ENCODE data around the gene BANP.

BANP gene

DNA sequence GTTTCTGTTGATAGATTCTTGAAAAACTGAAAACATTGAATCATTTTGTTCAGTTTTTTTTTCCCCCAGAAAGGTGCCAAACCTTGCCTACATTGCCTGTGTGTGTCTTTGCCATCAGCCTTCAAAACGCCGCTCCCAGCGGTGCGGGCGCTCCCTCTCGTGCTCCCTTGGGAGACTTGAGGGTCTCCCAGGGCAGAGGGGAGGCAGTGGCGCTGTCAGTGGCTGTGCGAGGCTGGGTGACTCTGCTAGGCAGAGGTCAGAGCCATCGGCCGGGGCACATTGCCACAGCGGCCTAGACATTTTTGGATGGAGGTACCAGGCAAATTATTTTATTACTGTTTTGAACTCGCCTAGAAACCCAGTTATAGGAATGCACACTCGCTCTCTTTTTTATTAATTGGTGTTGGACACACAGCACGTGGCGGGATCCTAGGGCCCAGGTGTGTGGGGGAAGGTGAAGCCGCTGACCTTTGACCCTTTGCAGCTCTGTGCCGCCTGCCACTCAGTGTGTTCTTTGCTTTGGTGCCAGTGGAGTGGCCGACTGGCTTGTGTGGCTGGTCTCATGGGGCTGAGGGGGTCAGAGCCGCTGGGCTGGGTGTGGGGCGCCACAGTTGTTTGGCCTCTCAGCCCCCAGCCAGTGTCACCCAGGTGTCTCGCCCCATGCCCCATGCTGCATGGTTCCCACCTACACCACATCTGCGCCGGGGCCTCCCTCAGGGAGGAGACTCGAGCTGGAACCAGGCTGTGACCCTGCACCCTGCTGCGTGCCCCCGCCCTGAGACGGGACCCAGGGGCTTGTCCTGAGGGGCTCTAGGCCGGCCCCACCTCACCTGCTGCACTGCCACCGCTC is 115.7 kb downstream of the BANP start:
- H3K27me3 ChIP-seq (ENCODE audit: insufficient read depth, low read length, poor library complexity): no peaks in the 10 kb centered on the region
- no peak overlapping the region for H3K4me2 ChIP-seq (ENCODE audit: low read length)
- H2BK120ac ChIP-seq (ENCODE audit: low read depth, low read length): no peak overlapping the region
- H3K9ac ChIP-seq (ENCODE audit: low read length): no peak overlapping the region
- no peak overlapping the region for H3K4me3 ChIP-seq (ENCODE audit: low read length)
- H3K18ac ChIP-seq (ENCODE audit: low read length): no peak overlapping the region
- no peak overlapping the region for H2AK5ac ChIP-seq (ENCODE audit: low read length)
- no CpG with 5 or more reads among the region's 29 CpGs for WGBS (ENCODE audit: extremely low coverage, insufficient coverage, low lambda C conversion rate)
- no peak overlapping the region for H4K5ac ChIP-seq (ENCODE audit: low read length)
- no peaks in the 10 kb centered on the region for H3K4me1 ChIP-seq (ENCODE audit: control insufficient read depth, low read depth, low read length)
- peaks cover 1% of the 10 kb centered on the region for H3K79me1 ChIP-seq (ENCODE audit: low read length)
- no peak overlapping the region for H3K4ac ChIP-seq (ENCODE audit: low read depth, low read length)
- H3K36me3 ChIP-seq (ENCODE audit: control insufficient read depth, insufficient read depth, low read length): peaks cover 2% of the 10 kb centered on the region
- H3K56ac ChIP-seq (ENCODE audit: low read length): no peak overlapping the region
- no peak overlapping the region for H3K23ac ChIP-seq (ENCODE audit: low read length)
- no peak overlapping the region for H2BK5ac ChIP-seq (ENCODE audit: low read length)
- no peak overlapping the region for H2BK15ac ChIP-seq (replicated peaks; ENCODE audit: low read depth)
- no peak overlapping the region for H4K8ac ChIP-seq (ENCODE audit: low read depth, low read length)
- DNase-seq: no peak
- no peak overlapping the region for H3K27ac ChIP-seq (ENCODE audit: low read depth, low read length)
- no peaks in the 10 kb centered on the region for H3K79me2 ChIP-seq (ENCODE audit: control insufficient read depth, insufficient read depth, low read length)

DNA sequence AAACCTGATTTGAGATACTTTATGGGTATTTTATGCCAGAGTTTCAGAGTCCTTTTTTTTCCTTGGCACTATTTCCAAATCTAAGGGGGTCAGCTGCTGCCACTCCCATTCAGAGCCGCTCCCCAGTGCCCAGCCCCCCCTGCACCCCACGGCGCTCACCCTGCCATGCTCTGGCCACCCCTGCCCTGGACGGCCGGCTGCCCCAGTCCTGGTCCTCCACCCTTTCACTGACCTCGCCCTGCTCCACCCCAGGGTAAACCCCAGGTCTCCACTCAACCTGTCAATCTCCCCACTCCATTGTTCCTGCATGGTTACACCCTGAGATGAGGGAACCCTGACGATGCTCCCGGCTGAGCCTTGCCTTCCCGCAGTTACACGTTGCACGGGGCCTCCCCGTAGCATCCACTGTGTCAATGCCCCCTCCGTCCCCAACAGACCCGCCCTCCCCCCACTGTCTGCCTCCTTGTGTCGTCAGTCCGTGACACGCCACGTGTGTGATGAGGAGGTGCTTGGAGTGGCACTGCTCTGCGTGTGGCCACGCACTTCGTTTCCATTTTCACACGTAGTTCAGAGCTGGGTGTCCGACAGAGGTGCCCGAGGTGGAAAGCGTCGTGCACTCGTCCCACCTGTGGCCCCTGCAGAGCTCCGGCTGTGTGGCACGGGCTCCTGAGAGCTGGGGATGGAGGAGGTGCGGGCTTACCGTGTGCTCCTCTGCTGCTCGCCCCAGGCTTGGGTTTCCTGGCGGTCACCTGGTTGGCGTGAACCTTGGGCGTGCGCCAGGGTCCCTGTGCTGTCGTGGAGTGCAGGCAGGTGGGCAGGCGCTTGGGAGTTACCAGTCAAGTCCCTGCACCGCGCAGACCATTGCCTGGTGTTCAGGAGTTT is 116.5 kb downstream of the BANP start:
- Histone ChIP-seq H3K27ac (ENCODE audit: low read depth, low read length) (no peak overlapping the region), H4K5ac (ENCODE audit: low read length) (no peak overlapping the region), H3K4me1 (ENCODE audit: control insufficient read depth, low read depth, low read length) (no peaks in the 10 kb centered on the region), H3K23ac (ENCODE audit: low read length) (no peak overlapping the region), H3K79me1 (ENCODE audit: low read length) (peaks cover 1% of the 10 kb centered on the region), H3K9ac (ENCODE audit: low read length) (no peak overlapping the region), H3K27me3 (ENCODE audit: insufficient read depth, low read length, poor library complexity) (no peaks in the 10 kb centered on the region), H4K8ac (ENCODE audit: low read depth, low read length) (no peak overlapping the region), H3K56ac (ENCODE audit: low read length) (no peak overlapping the region), H3K4ac (ENCODE audit: low read depth, low read length) (no peak overlapping the region), H3K18ac (ENCODE audit: low read length) (no peak overlapping the region), H3K79me2 (ENCODE audit: control insufficient read depth, insufficient read depth, low read length) (no peaks in the 10 kb centered on the region), H3K4me2 (ENCODE audit: low read length) (no peak overlapping the region), H2BK5ac (ENCODE audit: low read length) (no peak overlapping the region), H3K4me3 (ENCODE audit: low read length) (no peak overlapping the region), H2BK15ac (replicated peaks; ENCODE audit: low read depth) (no peak overlapping the region), H2BK120ac (ENCODE audit: low read depth, low read length) (no peak overlapping the region), H2AK5ac (ENCODE audit: low read length) (no peak overlapping the region), H3K36me3 (ENCODE audit: control insufficient read depth, insufficient read depth, low read length) (peaks cover 2% of the 10 kb centered on the region)
- no CpG with 5 or more reads among the region's 40 CpGs for WGBS (ENCODE audit: extremely low coverage, insufficient coverage, low lambda C conversion rate)
- DNase-seq: no peak

- no peak overlapping the region for H4K8ac ChIP-seq (ENCODE audit: low read depth, low read length)
- no peak overlapping the region for H4K5ac ChIP-seq (ENCODE audit: low read length)
- WGBS (ENCODE audit: extremely low coverage, insufficient coverage, low lambda C conversion rate): no CpG with 5 or more reads among the region's 27 CpGs
- no peak overlapping the region for H3K56ac ChIP-seq (ENCODE audit: low read length)
- H3K4me2 ChIP-seq (ENCODE audit: low read length): no peak overlapping the region
- no peaks in the 10 kb centered on the region for H3K4me1 ChIP-seq (ENCODE audit: control insufficient read depth, low read depth, low read length)
- no peak overlapping the region for H3K18ac ChIP-seq (ENCODE audit: low read length)
- no peak for DNase-seq
- H3K4me3 ChIP-seq (ENCODE audit: low read length): no peak overlapping the region
- H2BK5ac ChIP-seq (ENCODE audit: low read length): no peak overlapping the region
- no peak overlapping the region for H2AK5ac ChIP-seq (ENCODE audit: low read length)
- H3K27me3 ChIP-seq (ENCODE audit: insufficient read depth, low read length, poor library complexity): no peaks in the 10 kb centered on the region
- H2BK15ac ChIP-seq (replicated peaks; ENCODE audit: low read depth): no peak overlapping the region
- H2BK120ac ChIP-seq (ENCODE audit: low read depth, low read length): no peak overlapping the region
- no peaks in the 10 kb centered on the region for H3K79me1 ChIP-seq (ENCODE audit: low read length)
- H3K27ac ChIP-seq (ENCODE audit: low read depth, low read length): no peak overlapping the region
- H3K23ac ChIP-seq (ENCODE audit: low read length): no peak overlapping the region
- no peak overlapping the region for H3K4ac ChIP-seq (ENCODE audit: low read depth, low read length)
- no peak overlapping the region for H3K9ac ChIP-seq (ENCODE audit: low read length)
- H3K79me2 ChIP-seq (ENCODE audit: control insufficient read depth, insufficient read depth, low read length): no peaks in the 10 kb centered on the region
- H3K36me3 ChIP-seq (ENCODE audit: control insufficient read depth, insufficient read depth, low read length): peaks cover 4% of the 10 kb centered on the region
These were observed 117.5 kb downstream of the BANP start for GRCh38 chr16:88068476-88069396.

GRCh38 chr16:88069397-88070168 is 118.3 kb downstream of the BANP start:
- Histone ChIP-seq H4K5ac (ENCODE audit: low read length) (no peak overlapping the region), H3K36me3 (ENCODE audit: control insufficient read depth, insufficient read depth, low read length) (peaks cover 4% of the 10 kb centered on the region), H3K27ac (ENCODE audit: low read depth, low read length) (no peak overlapping the region), H3K79me2 (ENCODE audit: control insufficient read depth, insufficient read depth, low read length) (no peaks in the 10 kb centered on the region), H3K27me3 (ENCODE audit: insufficient read depth, low read length, poor library complexity) (no peaks in the 10 kb centered on the region), H3K56ac (ENCODE audit: low read length) (no peak overlapping the region), H3K4me3 (ENCODE audit: low read length) (no peak overlapping the region), H2BK5ac (ENCODE audit: low read length) (no peak overlapping the region), H3K79me1 (ENCODE audit: low read length) (no peaks in the 10 kb centered on the region), H3K23ac (ENCODE audit: low read length) (no peak overlapping the region), H3K4me1 (ENCODE audit: control insufficient read depth, low read depth, low read length) (no peaks in the 10 kb centered on the region), H2BK120ac (ENCODE audit: low read depth, low read length) (no peak overlapping the region), H2AK5ac (ENCODE audit: low read length) (no peak overlapping the region), H3K4ac (ENCODE audit: low read depth, low read length) (no peak overlapping the region), H2BK15ac (replicated peaks; ENCODE audit: low read depth) (no peak overlapping the region), H3K4me2 (ENCODE audit: low read length) (no peak overlapping the region), H3K18ac (ENCODE audit: low read length) (no peak overlapping the region), H3K9ac (ENCODE audit: low read length) (no peak overlapping the region), H4K8ac (ENCODE audit: low read depth, low read length) (no peak overlapping the region)
- no CpG with 5 or more reads among the region's 25 CpGs for WGBS (ENCODE audit: extremely low coverage, insufficient coverage, low lambda C conversion rate)
- no peak for DNase-seq

DNA sequence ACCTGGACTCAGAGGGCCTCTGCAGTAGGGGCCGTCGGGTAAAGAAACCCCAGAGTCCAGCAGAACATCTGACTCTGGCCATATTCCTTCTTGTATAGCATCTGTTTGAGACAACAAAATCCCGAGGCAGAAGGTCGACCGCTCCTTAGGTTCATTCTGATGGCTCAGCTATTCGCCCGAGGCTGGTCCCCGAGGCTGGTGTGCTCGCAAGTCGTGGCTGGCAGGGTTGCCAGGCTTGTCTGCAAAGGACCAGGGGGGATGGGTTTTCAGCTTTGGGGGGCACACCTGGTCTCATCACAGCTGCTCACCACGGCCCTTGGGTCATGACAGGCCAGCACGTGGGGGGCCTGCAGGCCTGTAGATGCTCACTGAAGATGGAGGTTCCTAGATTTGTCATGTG is 119.1 kb downstream of the BANP start:
- no peak for DNase-seq
- H3K4me3 ChIP-seq (ENCODE audit: low read length): no peak overlapping the region
- no peak overlapping the region for H2BK15ac ChIP-seq (replicated peaks; ENCODE audit: low read depth)
- H3K4me1 ChIP-seq (ENCODE audit: control insufficient read depth, low read depth, low read length): no peaks in the 10 kb centered on the region
- no peak overlapping the region for H2BK120ac ChIP-seq (ENCODE audit: low read depth, low read length)
- H3K79me2 ChIP-seq (ENCODE audit: control insufficient read depth, insufficient read depth, low read length): no peaks in the 10 kb centered on the region
- H3K18ac ChIP-seq (ENCODE audit: low read length): no peak overlapping the region
- no peaks in the 10 kb centered on the region for H3K27me3 ChIP-seq (ENCODE audit: insufficient read depth, low read length, poor library complexity)
- no CpG with 5 or more reads among the region's 12 CpGs for WGBS (ENCODE audit: extremely low coverage, insufficient coverage, low lambda C conversion rate)
- no peak overlapping the region for H3K23ac ChIP-seq (ENCODE audit: low read length)
- H3K4me2 ChIP-seq (ENCODE audit: low read length): no peak overlapping the region
- H3K36me3 ChIP-seq (ENCODE audit: control insufficient read depth, insufficient read depth, low read length): peaks cover 4% of the 10 kb centered on the region
- no peak overlapping the region for H3K9ac ChIP-seq (ENCODE audit: low read length)
- H3K79me1 ChIP-seq (ENCODE audit: low read length): no peaks in the 10 kb centered on the region
- H4K5ac ChIP-seq (ENCODE audit: low read length): no peak overlapping the region
- H3K27ac ChIP-seq (ENCODE audit: low read depth, low read length): no peak overlapping the region
- no peak overlapping the region for H3K56ac ChIP-seq (ENCODE audit: low read length)
- no peak overlapping the region for H3K4ac ChIP-seq (ENCODE audit: low read depth, low read length)
- H2BK5ac ChIP-seq (ENCODE audit: low read length): no peak overlapping the region
- H4K8ac ChIP-seq (ENCODE audit: low read depth, low read length): no peak overlapping the region
- H2AK5ac ChIP-seq (ENCODE audit: low read length): no peak overlapping the region

Measured in mesendoderm (in vitro differentiated cells).